CD1c-positive myeloid dendritic cell (primary cell): ENCODE data around the gene RASSF1.

Experiments
- DNase-seq: peaks from one replicate; pipeline ENCODE4 v3.0.0-alpha.2; 2016; ENCODE audit errors: extremely low spot score

RASSF1 gene

GRCh38 chr3:50340448-50341329, at the start of gene RASSF1:
TSS of gene RASSF1 (minus strand) at chr3:50340836. CDS start at chr3:50340805, 31 bp downstream.
- DNase-seq, result peak; percentile 87

- no peak for DNase-seq
Observed at GRCh38 chr3:50389414-50389767, 48.8 kb upstream of the RASSF1 start.

GRCh38 chr3:50388720-50389413, 48.2 kb upstream of the RASSF1 start:
- DNase-seq, result no peak

- DNase-seq, result no peak
Observed at GRCh38 chr3:50388016-50388719, 47.5 kb upstream of the RASSF1 start.

- DNase-seq, result no peak
Observed at GRCh38 chr3:50385754-50386153, 45.1 kb upstream of the RASSF1 start.

- no peak for DNase-seq
Observed at GRCh38 chr3:50383750-50384149, 43.1 kb upstream of the RASSF1 start.

- no peak for DNase-seq
Observed at GRCh38 chr3:50382722-50383121, 42.1 kb upstream of the RASSF1 start.

- DNase-seq, result no peak
Observed at GRCh38 chr3:50381383-50381782, 40.7 kb upstream of the RASSF1 start.

- DNase-seq, result no peak
Observed at GRCh38 chr3:50380405-50381085, 39.9 kb upstream of the RASSF1 start.

GRCh38 chr3:50378757-50379156, 38.1 kb upstream of the RASSF1 start:
- no peak for DNase-seq

GRCh38 chr3:50378024-50378423, 37.4 kb upstream of the RASSF1 start:
- no peak for DNase-seq

GRCh38 chr3:50375258-50375931, 34.8 kb upstream of the RASSF1 start:
- no peak for DNase-seq

- no peak for DNase-seq
Observed at GRCh38 chr3:50374363-50375257, 34.0 kb upstream of the RASSF1 start.

GRCh38 chr3:50373146-50374051, 32.8 kb upstream of the RASSF1 start:
- no peak for DNase-seq

GRCh38 chr3:50372349-50372748, 31.7 kb upstream of the RASSF1 start:
- DNase-seq, result no peak

- no peak for DNase-seq
Observed at GRCh38 chr3:50371133-50371685, 30.6 kb upstream of the RASSF1 start.

- DNase-seq, result no peak
Observed at GRCh38 chr3:50370594-50370993, 30.0 kb upstream of the RASSF1 start.

GRCh38 chr3:50369012-50369670, 28.5 kb upstream of the RASSF1 start:
- no peak for DNase-seq
